Naive thymus-derived CD4-positive, alpha-beta T cell (primary cell): ENCODE measurements around the gene BANF2. TPM values are rescaled to one million over a fixed set of nuclear protein-coding genes. Genes with fewer than 3 reads are reported as not detected.
A peak's percentile ranks its signal among the peaks of the same experiment; 100 is the strongest.

Source experiments
- ATAC-seq: fragments of 150-1000 bp; cut with Tn5 transposase; 2 replicates; pipeline ENCODE4 v1.10.0; 2021; ENCODE audit warnings: mild to moderate bottlenecking, moderate library complexity
- CTCF ChIA-PET: fragments of 350-600 bp; sonication (Branson Sonifier 250); formaldehyde crosslinking; loops from one replicate; lab custom pipeline; 2021; ENCODE audit warnings: antibody characterized with exemption; lab: Charles Lee
- POLR2A ChIA-PET: fragments of 350-600 bp; sonication (Branson Sonifier 250); formaldehyde crosslinking; loops from one replicate; lab custom pipeline; 2021; ENCODE audit warnings: antibody characterized with exemption, inconsistent platforms; lab: Charles Lee
- DNase-seq, 9 donors: peaks; one replicate each; pipeline versions ENCODE4 v3.0.0 to v3.0.0-alpha.2; 2020 to 2022; ENCODE audit warnings: mixed read lengths in 1 of 9
- H3K27ac ChIP-seq: one replicate; pipeline ENCODE4 v1.7.0; 2013; ENCODE audit warnings: mild to moderate bottlenecking, low read depth, low read length, moderate library complexity
- H3K27me3 ChIP-seq, 2 donors: one replicate each; pipeline ENCODE4 v1.7.0; 2013; ENCODE audit warnings: low read length in 2 of 2, mild to moderate bottlenecking in 2 of 2, moderate library complexity in 2 of 2; ENCODE audit not compliant: control insufficient read depth in 2 of 2, insufficient read depth in 2 of 2
- H3K36me3 ChIP-seq, 3 experiments: 1 replicate in 2 of 3; 2 replicates in 1 of 3; pipeline ENCODE4 v1.7.0; 2013; ENCODE audit warnings: low read length in 3 of 3, mild to moderate bottlenecking in 3 of 3, moderate library complexity in 1 of 3; ENCODE audit not compliant: insufficient read depth in 3 of 3, control insufficient read depth in 2 of 3
- H3K4me1 ChIP-seq, 2 donors: one replicate each; pipeline ENCODE4 v1.7.0; 2013; ENCODE audit warnings: low read length in 2 of 2, mild to moderate bottlenecking in 2 of 2, moderate library complexity in 1 of 2; ENCODE audit not compliant: control insufficient read depth in 2 of 2, insufficient read depth in 2 of 2
- H3K4me3 ChIP-seq: 2 replicates; pipeline ENCODE4 v1.7.0; 2013; ENCODE audit warnings: mild to moderate bottlenecking, low read length
- H3K9me3 ChIP-seq, 3 experiments: 1 replicate in 2 of 3; 2 replicates in 1 of 3; pipeline ENCODE4 v1.7.0; 2013; ENCODE audit warnings: low read length in 3 of 3; ENCODE audit not compliant: control insufficient read depth in 2 of 3
- H3K27ac Mint-ChIP-seq, 9 donors: one replicate each; pipeline ENCODE4 v1.8.0; 2020 to 2022; ENCODE audit warnings: mixed read lengths in 9 of 9, mild to moderate bottlenecking in 8 of 9, moderate library complexity in 5 of 9, inconsistent platforms in 2 of 9
- H3K27me3 Mint-ChIP-seq, 5 donors: one replicate each; pipeline ENCODE4 v1.8.0; 2021 to 2022; ENCODE audit warnings: mixed read lengths in 5 of 5, mild to moderate bottlenecking in 1 of 5
- H3K36me3 Mint-ChIP-seq, 5 donors: one replicate each; pipeline ENCODE4 v1.8.0; 2020 to 2022; ENCODE audit warnings: mixed read lengths in 5 of 5, mild to moderate bottlenecking in 3 of 5, inconsistent platforms in 1 of 5
- H3K4me1 Mint-ChIP-seq, 7 donors: one replicate each; pipeline ENCODE4 v1.8.0; 2020 to 2022; ENCODE audit warnings: mixed read lengths in 7 of 7, mild to moderate bottlenecking in 3 of 7, inconsistent platforms in 1 of 7
- H3K4me3 Mint-ChIP-seq, 10 donors: one replicate each; pipeline ENCODE4 v1.8.0; 2020 to 2022; ENCODE audit warnings: mild to moderate bottlenecking in 10 of 10, mixed read lengths in 10 of 10, moderate library complexity in 6 of 10, inconsistent platforms in 2 of 10
- H3K9me3 Mint-ChIP-seq, 11 donors: one replicate each; pipeline ENCODE4 v1.8.0; 2020 to 2022; ENCODE audit warnings: mixed read lengths in 11 of 11, mild to moderate bottlenecking in 4 of 11, inconsistent platforms in 1 of 11, moderate library complexity in 1 of 11
- intact Hi-C, 2 donors: fragments of 100-400 bp; cut with micrococcal nuclease; formaldehyde crosslinking; loops; one replicate each; pipeline ENCODE4 v1.15.1; 2023
- polyA plus RNA-seq, 2 donors: library from polyadenylated mRNA; unstranded; fragments of 300-500 nt; fragmentation: Illumina TruSeq; gene quantifications; one replicate each; pipeline ENCODE4 v1.2.3, GENCODE V29; 2021
- total RNA-seq, 6 experiments: library from RNA in 5 of 6; stranded (reverse) in 5 of 6; gene quantifications; 1 replicate in 5 of 6; 2 replicates in 1 of 6; pipeline ENCODE4 v1.2.3 and lab custom pipeline; 2021 to 2026

BANF2 gene
- total and polyA plus RNA-seq, 7 experiments from 2014 or later: not detected

DNA sequence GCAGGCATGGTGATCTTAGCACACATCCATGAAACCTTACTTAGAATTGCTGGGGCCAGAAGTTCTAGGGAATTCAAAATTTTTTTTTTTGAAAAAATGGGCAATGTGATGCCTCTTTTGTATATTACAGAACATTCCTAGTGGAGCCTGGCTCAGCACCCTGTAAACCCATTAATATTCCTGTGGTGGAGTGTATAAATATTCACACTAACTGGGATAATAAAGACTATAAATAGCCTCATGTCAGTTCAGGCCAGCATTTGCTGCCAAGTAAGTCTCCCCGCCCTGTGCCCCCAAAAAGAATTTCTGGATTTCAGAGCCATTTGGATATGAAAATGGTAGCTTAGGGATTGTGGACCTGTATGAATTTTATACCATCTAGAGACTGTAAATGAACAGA is 14.8 kb downstream of the BANF2 start:
- Mint-ChIP-seq H3K27me3 (peaks cover 0 to 10% (median 3%) of the 10 kb centered on the region in 5 donors), H3K4me3 (no peak overlapping the region), H3K27ac (no peak overlapping the region), H3K9me3 (no peaks in the 10 kb centered on the region), H3K36me3 (no peaks in the 10 kb centered on the region), H3K4me1 (peaks cover 0 to 3% (median 0%) of the 10 kb centered on the region in 7 donors)
- no peak for DNase-seq
- Histone ChIP-seq H3K36me3 (no peaks in the 10 kb centered on the region), H3K4me1 (no peaks in the 10 kb centered on the region), H3K9me3 (no peaks in the 10 kb centered on the region), H3K27me3 (no peaks in the 10 kb centered on the region), H3K4me3 (no peak overlapping the region), H3K27ac (no peak overlapping the region)
- CTCF ChIA-PET: no interaction called here
- POLR2A ChIA-PET: no interaction called here
- ATAC-seq: no peak
- intact Hi-C loops: no loop called here

DNA sequence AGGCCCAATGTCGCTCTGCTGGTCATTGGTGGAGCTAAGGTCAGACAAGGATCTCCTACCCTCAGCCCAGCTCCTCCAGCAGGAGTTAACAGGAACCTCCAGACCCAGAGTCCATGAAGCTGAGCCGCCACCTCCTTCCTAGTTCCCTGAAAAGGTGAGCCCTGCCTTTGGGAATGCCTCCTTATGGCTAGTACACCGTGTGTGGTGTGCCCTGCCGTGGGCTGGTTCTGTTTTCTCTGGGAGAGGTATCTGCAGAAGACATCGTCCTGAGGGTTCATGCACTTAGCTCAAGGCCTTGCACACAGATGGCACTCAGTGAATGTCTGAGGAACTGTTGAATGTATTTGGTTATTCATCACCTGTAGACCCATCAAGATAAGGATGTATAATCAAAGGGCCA is 15.3 kb downstream of the BANF2 start:
- intact Hi-C loops: no loop called here
- CTCF ChIA-PET: interaction anchor here (0.5 kb wide), 1 partner anchor 37 kb away, joined by 4 read pairs; no protein-coding TSS in a partner anchor
- H3K27ac Mint-ChIP-seq: peak overlapping the region in 1 of 9 donors; percentile 10
- H3K9me3 ChIP-seq: no peaks in the 10 kb centered on the region
- no peak overlapping the region for H3K27ac ChIP-seq
- H3K4me3 ChIP-seq: no peak overlapping the region
- no peak for DNase-seq
- H3K36me3 Mint-ChIP-seq: no peaks in the 10 kb centered on the region
- POLR2A ChIA-PET: no interaction called here
- no peak for ATAC-seq
- no peaks in the 10 kb centered on the region for H3K4me1 ChIP-seq
- H3K36me3 ChIP-seq: no peaks in the 10 kb centered on the region
- H3K27me3 Mint-ChIP-seq: peaks cover 0 to 10% (median 3%) of the 10 kb centered on the region in 5 donors
- H3K4me1 Mint-ChIP-seq: peaks cover 0 to 3% (median 0%) of the 10 kb centered on the region in 7 donors
- no peaks in the 10 kb centered on the region for H3K27me3 ChIP-seq
- H3K9me3 Mint-ChIP-seq: no peaks in the 10 kb centered on the region
- H3K4me3 Mint-ChIP-seq: no peak overlapping the region

DNA sequence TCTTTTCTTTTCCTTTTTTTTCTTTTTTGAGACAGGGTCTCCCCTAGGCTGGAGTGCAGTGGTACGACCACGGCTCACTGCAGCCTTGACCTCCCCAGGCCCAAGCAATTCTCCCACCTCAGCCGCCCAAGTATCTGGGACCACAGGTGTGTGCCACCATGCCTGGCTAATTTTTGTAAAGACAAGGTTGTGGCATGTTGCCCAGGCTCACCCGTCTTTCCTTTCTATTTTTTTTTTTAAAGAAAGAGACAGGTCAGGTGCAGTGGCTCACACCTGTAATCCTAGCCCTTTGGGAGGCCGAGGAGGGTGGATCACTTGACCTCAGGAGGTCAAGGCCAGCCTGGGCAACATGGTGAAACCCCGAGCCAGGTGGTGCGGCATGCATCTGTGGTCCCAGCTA is 16.6 kb downstream of the BANF2 start:
- H3K4me1 ChIP-seq: no peaks in the 10 kb centered on the region
- Mint-ChIP-seq H3K4me1 (peaks cover 0 to 3% (median 0%) of the 10 kb centered on the region in 7 donors), H3K9me3 (no peaks in the 10 kb centered on the region), H3K27ac (no peak overlapping the region), H3K27me3 (peaks cover 0 to 10% (median 3%) of the 10 kb centered on the region in 5 donors), H3K4me3 (no peak overlapping the region), H3K36me3 (no peaks in the 10 kb centered on the region)
- ChIA-PET POLR2A (no interaction called here), CTCF (no interaction called here)
- no peaks in the 10 kb centered on the region for H3K27me3 ChIP-seq
- no peaks in the 10 kb centered on the region for H3K36me3 ChIP-seq
- no peak overlapping the region for H3K4me3 ChIP-seq
- no peak overlapping the region for H3K27ac ChIP-seq
- no peaks in the 10 kb centered on the region for H3K9me3 ChIP-seq
- DNase-seq (no peak), ATAC-seq (no peak)
- intact Hi-C loops: no loop called here

DNA sequence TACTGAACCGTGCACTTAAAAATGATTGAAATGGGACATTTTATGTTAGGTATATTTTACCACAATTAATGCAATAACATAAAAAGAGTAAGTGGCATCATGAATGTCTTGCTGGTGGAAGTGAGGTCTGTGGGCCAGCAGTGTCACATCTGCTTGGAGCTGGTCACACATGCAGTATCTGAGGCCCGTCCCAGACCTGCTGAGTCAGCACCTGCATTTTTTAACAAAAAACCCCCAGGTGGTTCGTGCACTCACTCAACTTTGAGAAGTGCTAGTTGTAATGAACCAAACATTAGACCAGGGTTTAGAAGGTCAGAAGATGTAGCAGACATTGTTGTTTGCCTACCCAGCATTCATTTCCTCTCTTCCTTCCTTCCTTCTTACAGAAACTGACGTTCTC is 21.0 kb downstream of the BANF2 start:
- ChIA-PET POLR2A (no interaction called here), CTCF (no interaction called here)
- DNase-seq (no peak), ATAC-seq (no peak)
- H3K9me3 ChIP-seq: no peaks in the 10 kb centered on the region
- H3K36me3 ChIP-seq: no peaks in the 10 kb centered on the region
- Mint-ChIP-seq H3K27me3 (peaks cover 3 to 24% (median 5%) of the 10 kb centered on the region in 5 donors), H3K9me3 (no peaks in the 10 kb centered on the region), H3K27ac (no peak overlapping the region), H3K36me3 (no peaks in the 10 kb centered on the region), H3K4me3 (no peak overlapping the region), H3K4me1 (no peaks in the 10 kb centered on the region)
- intact Hi-C loops: no loop called here
- H3K4me1 ChIP-seq: no peaks in the 10 kb centered on the region
- H3K27me3 ChIP-seq: no peaks in the 10 kb centered on the region
- H3K27ac ChIP-seq: no peak overlapping the region
- no peak overlapping the region for H3K4me3 ChIP-seq

DNA sequence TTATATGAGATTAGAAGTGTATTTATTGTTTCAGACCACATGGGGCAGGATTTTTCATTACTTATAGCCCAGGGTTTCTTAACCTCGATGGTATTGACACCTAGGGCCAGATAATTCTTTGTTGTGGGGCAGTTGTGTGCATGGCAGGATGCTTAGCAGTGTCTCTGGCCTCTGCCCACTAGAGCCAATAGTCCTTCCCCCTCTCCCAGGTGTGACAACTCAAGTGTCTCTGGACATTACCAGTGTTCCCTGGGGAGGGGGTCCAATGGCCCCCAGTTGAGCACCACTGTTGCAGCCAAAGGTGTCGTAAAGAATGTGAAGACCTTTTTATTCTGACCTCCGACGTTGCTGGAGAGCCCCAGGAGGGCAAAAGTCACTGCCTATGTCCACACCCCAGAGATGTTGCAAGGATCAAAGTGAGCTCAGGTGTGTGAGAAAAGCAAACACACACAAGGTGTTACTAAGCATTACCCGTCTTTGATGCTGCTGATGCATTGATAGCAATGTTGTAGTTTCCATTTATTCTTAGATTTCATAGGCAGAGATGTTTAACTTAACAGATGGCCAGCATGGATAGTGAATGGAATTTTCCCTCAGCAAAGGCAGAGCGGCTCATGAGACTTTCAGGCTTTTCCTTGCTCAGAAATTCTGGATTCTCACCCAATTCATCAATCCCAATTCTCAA is 22.2 kb downstream of the BANF2 start:
- CTCF ChIA-PET: no interaction called here
- Histone ChIP-seq H3K27ac (no peak overlapping the region), H3K4me1 (no peaks in the 10 kb centered on the region), H3K27me3 (no peaks in the 10 kb centered on the region), H3K36me3 (no peaks in the 10 kb centered on the region), H3K9me3 (no peaks in the 10 kb centered on the region), H3K4me3 (no peak overlapping the region)
- DNase-seq (no peak), ATAC-seq (no peak)
- Mint-ChIP-seq H3K4me1 (no peaks in the 10 kb centered on the region), H3K9me3 (no peaks in the 10 kb centered on the region), H3K4me3 (no peak overlapping the region), H3K27ac (no peak overlapping the region), H3K36me3 (no peaks in the 10 kb centered on the region), H3K27me3 (peaks cover 3 to 24% (median 5%) of the 10 kb centered on the region in 5 donors)
- intact Hi-C loops: no loop called here
- POLR2A ChIA-PET: no interaction called here

- Mint-ChIP-seq H3K4me3 (no peak overlapping the region), H3K9me3 (no peaks in the 10 kb centered on the region), H3K4me1 (no peaks in the 10 kb centered on the region), H3K27me3 (peaks cover 3 to 24% (median 5%) of the 10 kb centered on the region in 5 donors), H3K36me3 (no peaks in the 10 kb centered on the region), H3K27ac (no peak overlapping the region)
- no peaks in the 10 kb centered on the region for H3K9me3 ChIP-seq
- no peaks in the 10 kb centered on the region for H3K27me3 ChIP-seq
- no peak for ATAC-seq
- intact Hi-C loops: no loop called here
- POLR2A ChIA-PET: no interaction called here
- H3K27ac ChIP-seq: no peak overlapping the region
- CTCF ChIA-PET: no interaction called here
- no peaks in the 10 kb centered on the region for H3K4me1 ChIP-seq
- no peak overlapping the region for H3K4me3 ChIP-seq
- no peak for DNase-seq
- no peaks in the 10 kb centered on the region for H3K36me3 ChIP-seq
Observed at GRCh38 chr20:17722493-17723300, 22.9 kb downstream of the BANF2 start.
